HEK293T (cell line): ENCODE results near the gene SLC37A3.

Source experiments
- ELF4 ChIP-seq: fragments of 450-650 bp; IDR thresholded peaks from 2 replicates; pipeline ENCODE4 v1.6.1; 2017; ENCODE audit warnings: antibody characterized with exemption
- FOXA1 ChIP-seq: fragments of 450-650 bp; IDR thresholded peaks from 2 replicates; pipeline ENCODE4 v1.6.1; 2016; ENCODE audit warnings: mild to moderate bottlenecking
- HDGF ChIP-seq: fragments of 450-650 bp; IDR thresholded peaks from 2 replicates; pipeline ENCODE4 v1.6.1; 2017; ENCODE audit warnings: antibody characterized with exemption, borderline replicate concordance
- LEF1 ChIP-seq: fragments of 450-650 bp; IDR thresholded peaks from 2 replicates; pipeline ENCODE4 v1.6.1; 2017; ENCODE audit warnings: mild to moderate bottlenecking, borderline replicate concordance
- NFRKB ChIP-seq: fragments of 450-650 bp; IDR thresholded peaks from 2 replicates; pipeline ENCODE4 v1.6.1; 2016; ENCODE audit warnings: mild to moderate bottlenecking, moderate library complexity
- SP1 ChIP-seq: fragments of 450-650 bp; IDR thresholded peaks from 2 replicates; pipeline ENCODE4 v1.6.1; 2017
- ZNF384 ChIP-seq: fragments of 450-650 bp; IDR thresholded peaks from 2 replicates; pipeline ENCODE4 v1.6.1; 2016

- TF ChIP-seq FOXA1, result no peak
- no peak for TF ChIP-seq SP1
- TF ChIP-seq HDGF, result no peak
- no peak for TF ChIP-seq ZNF384
- TF ChIP-seq LEF1, result no peak
- no peak for TF ChIP-seq NFRKB
- TF ChIP-seq ELF4, result no peak
These were observed 49.1 kb downstream of the SLC37A3 start for GRCh38 chr7:140349144-140349771.
